Neuronal stem cell (in vitro differentiated cells): ENCODE results near the gene CPM.

Experiments
- DNase-seq: peaks from one replicate; pipeline ENCODE4 v3.0.0-alpha.2; 2013; ENCODE audit warnings: low spot score
- H2AFZ ChIP-seq: one replicate; pipeline ENCODE4 v1.6.1; 2013; ENCODE audit warnings: mild to moderate bottlenecking, low read length, inconsistent platforms
- H2AK5ac ChIP-seq: 2 replicates; pipeline ENCODE4 v1.6.1; 2013; ENCODE audit warnings: low read depth, mild to moderate bottlenecking, inconsistent platforms, low read length, moderate library complexity, mixed read lengths
- H2BK120ac ChIP-seq: 2 replicates; pipeline ENCODE4 v1.6.1; 2013; ENCODE audit warnings: low read depth, mild to moderate bottlenecking, inconsistent platforms, low read length, moderate library complexity, mixed read lengths
- H2BK12ac ChIP-seq: one replicate; pipeline ENCODE4 v1.6.1; 2013; ENCODE audit warnings: low read length, inconsistent platforms
- H2BK15ac ChIP-seq: 2 replicates; pipeline ENCODE4 v1.6.1; 2013; ENCODE audit warnings: mild to moderate bottlenecking, low read length, inconsistent platforms, mixed read lengths
- H2BK5ac ChIP-seq: one replicate; pipeline ENCODE4 v1.6.1; 2013; ENCODE audit warnings: inconsistent platforms, mild to moderate bottlenecking, low read length, moderate library complexity
- H3K14ac ChIP-seq: one replicate; pipeline ENCODE4 v1.6.1; 2013; ENCODE audit warnings: low read length, inconsistent platforms
- H3K18ac ChIP-seq: 2 replicates; pipeline ENCODE4 v1.6.1; 2013; ENCODE audit warnings: low read length, inconsistent platforms
- H3K23ac ChIP-seq: 2 replicates; pipeline ENCODE4 v1.6.1; 2013; ENCODE audit warnings: low read depth, mild to moderate bottlenecking, mixed read lengths, low read length, inconsistent platforms; ENCODE audit not compliant: poor library complexity
- H3K27ac ChIP-seq: replicated peaks from 3 replicates; pipeline ENCODE4 v1.5.1; 2013; ENCODE audit warnings: low read length, inconsistent platforms
- H3K27me3 ChIP-seq, 3 experiments: 2 replicates each; pipeline ENCODE4 v1.6.1; 2013; ENCODE audit warnings: low read length in 3 of 3, mild to moderate bottlenecking in 2 of 3, inconsistent platforms in 1 of 3, low read depth in 1 of 3, mixed read lengths in 1 of 3, moderate library complexity in 1 of 3; ENCODE audit not compliant: control insufficient read depth in 3 of 3, insufficient read depth in 3 of 3
- H3K36me3 ChIP-seq, 2 donors: replicated peaks in 1 of 2; 2 replicates each; pipeline ENCODE4 v1.6.1; 2013; ENCODE audit warnings: low read length in 2 of 2; ENCODE audit not compliant: control insufficient read depth in 2 of 2, insufficient read depth in 2 of 2
- H3K4ac ChIP-seq: 2 replicates; pipeline ENCODE4 v1.6.1; 2013; ENCODE audit warnings: inconsistent platforms, mild to moderate bottlenecking, low read length, moderate library complexity
- H3K4me1 ChIP-seq, 2 donors: 1 replicate in 1 of 2; 2 replicates in 1 of 2; pipeline ENCODE4 v1.6.1; 2013; ENCODE audit warnings: low read length in 2 of 2, low read depth in 1 of 2; ENCODE audit not compliant: control insufficient read depth in 2 of 2, insufficient read depth in 1 of 2
- H3K4me2 ChIP-seq: one replicate; pipeline ENCODE4 v1.6.1; 2013; ENCODE audit warnings: mild to moderate bottlenecking, low read length, inconsistent platforms; ENCODE audit not compliant: insufficient read depth, poor library complexity, severe bottlenecking
- H3K4me3 ChIP-seq, 2 donors: 2 replicates each; pipeline ENCODE4 v1.5.1; 2013; ENCODE audit warnings: low read length in 2 of 2, mild to moderate bottlenecking in 2 of 2, inconsistent platforms in 1 of 2, moderate library complexity in 1 of 2
- H3K79me1 ChIP-seq: one replicate; pipeline ENCODE4 v1.6.1; 2013; ENCODE audit warnings: low read depth, mild to moderate bottlenecking, inconsistent platforms, low read length, moderate library complexity
- H3K9ac ChIP-seq: one replicate; pipeline ENCODE4 v1.6.1; 2013; ENCODE audit warnings: mild to moderate bottlenecking, low read depth, low read length, inconsistent platforms; ENCODE audit not compliant: poor library complexity
- H3K9me3 ChIP-seq, 2 donors: replicated peaks in 1 of 2; 2 replicates each; pipeline versions ENCODE3 to v1.6.1; 2013; ENCODE audit warnings: low read length in 2 of 2, mild to moderate bottlenecking in 2 of 2, inconsistent platforms in 1 of 2, low read depth in 1 of 2, mixed read lengths in 1 of 2, moderate library complexity in 1 of 2; ENCODE audit not compliant: control insufficient read depth in 2 of 2, insufficient read depth in 1 of 2
- H4K8ac ChIP-seq: one replicate; pipeline ENCODE4 v1.6.1; 2013; ENCODE audit warnings: low read depth, mild to moderate bottlenecking, inconsistent platforms, low read length, moderate library complexity
- H4K91ac ChIP-seq: one replicate; pipeline ENCODE4 v1.6.1; 2013; ENCODE audit warnings: low read length, low read depth, mild to moderate bottlenecking, inconsistent platforms; ENCODE audit not compliant: poor library complexity
- WGBS, 2 donors: extraction: QIAGEN DNeasy Blood & Tissue Kit; methylation state at CpG; one replicate each; pipeline ENCODE4 v1.1.7; 2013; ENCODE audit warnings: missing lambda C conversion rate in 2 of 2, mixed read lengths in 1 of 2; ENCODE audit not compliant: insufficient read length in 2 of 2, insufficient replicate concordance in 1 of 2; ENCODE audit errors: extremely low coverage in 2 of 2; 5-methylcytosine and 5-hydroxymethylcytosine counted together

CPM gene

DNA sequence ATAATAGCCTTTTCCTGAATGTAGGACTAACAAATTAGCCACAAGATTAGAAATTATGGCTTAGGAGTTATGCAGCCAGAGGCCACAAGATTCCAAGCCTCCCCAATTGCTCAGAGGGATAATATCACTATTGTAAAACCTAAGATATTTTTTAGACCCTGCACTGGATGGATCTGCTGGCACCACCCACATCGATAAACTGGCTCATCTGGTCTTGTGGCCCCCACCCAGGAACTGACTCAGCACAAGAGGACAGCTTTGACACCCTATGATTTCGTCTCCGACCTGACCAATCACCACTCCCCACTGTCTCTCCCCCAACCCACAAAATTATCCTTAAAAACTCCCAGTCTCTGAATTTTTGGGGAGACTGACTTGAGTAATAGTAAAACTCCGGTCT, 54.7 kb downstream of the CPM start:
- Histone ChIP-seq H2BK12ac (no peak overlapping the region), H2BK120ac (no peak overlapping the region), H3K9me3 (peaks cover 0 to 3% of the 10 kb centered on the region in 2 donors), H2AFZ (no peak overlapping the region), H3K27me3 (no peaks in the 10 kb centered on the region), H3K4me1 (peaks cover 0 to 8% of the 10 kb centered on the region in 2 donors), H3K36me3 (no peaks in the 10 kb centered on the region), H4K91ac (no peak overlapping the region), H3K9ac (no peak overlapping the region), H3K23ac (no peak overlapping the region), H2AK5ac (no peak overlapping the region), H3K18ac (no peak overlapping the region), H3K14ac (no peak overlapping the region), H3K27ac (no peak overlapping the region), H3K79me1 (no peaks in the 10 kb centered on the region), H4K8ac (no peak overlapping the region), H3K4me2 (no peak overlapping the region), H3K4ac (no peak overlapping the region), H3K4me3 (no peak overlapping the region), H2BK5ac (no peak overlapping the region), H2BK15ac (no peak overlapping the region)
- no peak for DNase-seq
- no CpG with 5 or more reads among the region's 4 CpGs for WGBS, 2 donors

DNA sequence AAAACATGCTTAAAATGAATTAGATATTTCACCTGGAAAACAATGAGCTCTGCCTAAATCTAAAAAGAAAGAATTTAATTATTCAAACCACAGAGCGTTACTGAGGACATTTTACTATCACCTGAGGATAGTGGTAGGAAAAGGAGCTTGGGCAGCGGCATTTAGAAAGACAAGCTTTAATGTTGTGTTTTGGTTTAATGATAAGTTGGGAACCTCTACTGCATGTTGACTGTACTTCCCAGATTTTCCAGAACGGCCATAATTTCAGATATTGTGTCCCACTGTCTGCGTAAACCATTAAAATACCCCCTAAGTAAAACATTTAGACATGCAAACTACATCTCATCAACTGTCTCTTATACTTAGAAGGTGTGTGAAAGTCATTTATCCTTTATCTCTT, 55.4 kb downstream of the CPM start:
- H3K27me3 ChIP-seq = no peaks in the 10 kb centered on the region
- H3K36me3 ChIP-seq = no peaks in the 10 kb centered on the region
- WGBS, 2 donors = no CpG with 5 or more reads among the region's 4 CpGs
- no peak overlapping the region for H2AK5ac ChIP-seq
- H4K8ac ChIP-seq = no peak overlapping the region
- no peak overlapping the region for H3K14ac ChIP-seq
- H3K9ac ChIP-seq = no peak overlapping the region
- no peaks in the 10 kb centered on the region for H3K79me1 ChIP-seq
- no peak overlapping the region for H2BK12ac ChIP-seq
- no peak overlapping the region for H3K23ac ChIP-seq
- no peak overlapping the region for H2BK15ac ChIP-seq
- H3K4ac ChIP-seq = no peak overlapping the region
- H2AFZ ChIP-seq = no peak overlapping the region
- no peak overlapping the region for H2BK120ac ChIP-seq
- H3K4me3 ChIP-seq = no peak overlapping the region
- DNase-seq = no peak
- H3K18ac ChIP-seq = no peak overlapping the region
- H3K4me2 ChIP-seq = no peak overlapping the region
- H3K9me3 ChIP-seq = peaks cover 0 to 3% of the 10 kb centered on the region in 2 donors
- H2BK5ac ChIP-seq = no peak overlapping the region
- H3K27ac ChIP-seq = no peak overlapping the region
- no peak overlapping the region for H4K91ac ChIP-seq
- H3K4me1 ChIP-seq = peaks cover 0 to 8% of the 10 kb centered on the region in 2 donors

DNA sequence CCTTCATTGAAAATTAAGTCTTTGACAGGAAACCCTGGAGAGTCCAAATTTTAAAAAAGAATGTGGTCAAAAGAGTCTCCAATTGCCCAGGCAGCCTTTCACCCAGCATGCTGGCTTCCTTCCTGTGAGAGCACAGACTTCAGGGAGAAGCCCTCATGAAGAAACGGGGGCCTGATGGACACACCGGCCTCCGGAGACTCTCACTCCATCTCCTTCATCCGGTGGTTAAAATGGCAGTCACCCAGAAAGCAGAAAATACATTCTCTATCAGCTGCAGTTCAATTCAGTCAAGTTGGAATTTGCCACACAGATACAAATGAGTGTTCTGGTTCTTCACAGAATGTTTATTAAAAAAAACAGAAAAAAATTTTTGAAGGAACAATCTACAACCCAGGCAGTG, 56.5 kb downstream of the CPM start:
- H4K8ac ChIP-seq = no peak overlapping the region
- H3K4me1 ChIP-seq = peaks cover 0 to 8% of the 10 kb centered on the region in 2 donors
- H2BK15ac ChIP-seq = no peak overlapping the region
- no peak overlapping the region for H3K23ac ChIP-seq
- H2BK120ac ChIP-seq = no peak overlapping the region
- no peak overlapping the region for H3K4ac ChIP-seq
- no peak overlapping the region for H2BK12ac ChIP-seq
- peaks cover 0 to 3% of the 10 kb centered on the region in 2 donors for H3K9me3 ChIP-seq
- WGBS, 2 donors = no CpG with 5 or more reads among the region's 4 CpGs
- DNase-seq = no peak
- H3K27ac ChIP-seq = no peak overlapping the region
- H2BK5ac ChIP-seq = no peak overlapping the region
- no peaks in the 10 kb centered on the region for H3K79me1 ChIP-seq
- no peak overlapping the region for H4K91ac ChIP-seq
- H3K14ac ChIP-seq = no peak overlapping the region
- H3K18ac ChIP-seq = no peak overlapping the region
- no peak overlapping the region for H3K4me3 ChIP-seq
- no peaks in the 10 kb centered on the region for H3K27me3 ChIP-seq
- H3K36me3 ChIP-seq = no peaks in the 10 kb centered on the region
- H3K4me2 ChIP-seq = no peak overlapping the region
- no peak overlapping the region for H2AK5ac ChIP-seq
- H2AFZ ChIP-seq = peak overlapping the region; percentile 84
- H3K9ac ChIP-seq = no peak overlapping the region

GRCh38 chr12:68873316-68873715, 59.7 kb downstream of the CPM start:
- H3K4me3 ChIP-seq = no peak overlapping the region
- no peaks in the 10 kb centered on the region for H3K79me1 ChIP-seq
- H2BK12ac ChIP-seq = no peak overlapping the region
- no peak overlapping the region for H2AK5ac ChIP-seq
- no peak overlapping the region for H4K91ac ChIP-seq
- H3K4me1 ChIP-seq = peaks cover 0 to 8% of the 10 kb centered on the region in 2 donors
- no peak overlapping the region for H2BK15ac ChIP-seq
- H3K27ac ChIP-seq = no peak overlapping the region
- H3K23ac ChIP-seq = no peak overlapping the region
- DNase-seq = no peak
- H3K9me3 ChIP-seq = peaks cover 0 to under 1% of the 10 kb centered on the region in 2 donors
- no peak overlapping the region for H3K14ac ChIP-seq
- no peak overlapping the region for H3K9ac ChIP-seq
- no peak overlapping the region for H3K4me2 ChIP-seq
- no peak overlapping the region for H2BK120ac ChIP-seq
- H4K8ac ChIP-seq = no peak overlapping the region
- H2BK5ac ChIP-seq = no peak overlapping the region
- H3K18ac ChIP-seq = no peak overlapping the region
- H3K4ac ChIP-seq = no peak overlapping the region
- no peaks in the 10 kb centered on the region for H3K27me3 ChIP-seq
- H3K36me3 ChIP-seq = no peaks in the 10 kb centered on the region
- WGBS, 2 donors = no CpG with 5 or more reads among the region's 4 CpGs
- H2AFZ ChIP-seq = no peak overlapping the region
